Caco-2 (cell line): ENCODE data around the gene DDN. TPM values are rescaled to one million over a fixed set of nuclear protein-coding genes. Genes with fewer than 3 reads are reported as not detected.

ENCODE experiments used
- BruUV-seq: library from RNA; stranded (reverse); fragments of 400-500 nt; replicated peaks from 2 replicates; lab custom pipeline; 2021; lab: Mats Ljungman, UMichigan
- CTCF ChIA-PET: fragments of 300-600 bp; sonication (Branson Sonifier 250); formaldehyde crosslinking; loops from one replicate; lab custom pipeline; 2022; ENCODE audit warnings: antibody characterized with exemption; lab: Charles Lee
- POLR2A ChIA-PET: fragments of 300-600 bp; sonication (Branson Sonifier 250); formaldehyde crosslinking; loops from one replicate; lab custom pipeline; 2022; ENCODE audit warnings: antibody characterized with exemption; lab: Charles Lee
- DNase-seq, 2 experiments: peaks; one replicate each; pipeline versions ENCODE4 v3.0.0 to v3.0.0-alpha.2; 2020 to 2022
- H3K27me3 ChIP-seq: replicated peaks from 2 replicates; pipeline ENCODE4 v1.6.0; 2011; ENCODE audit warnings: low read length; ENCODE audit not compliant: control insufficient read depth, insufficient read depth
- H3K36me3 ChIP-seq: 2 replicates; pipeline ENCODE4 v1.5.1; 2011; ENCODE audit warnings: low read length; ENCODE audit not compliant: control insufficient read depth, insufficient read depth
- H3K4me1 ChIP-seq: fragments of 250-450 bp; sonication (Bioruptor Pico); 2 replicates; pipeline ENCODE4 v1.5.1; 2020; ENCODE audit warnings: mild to moderate bottlenecking
- H3K4me3 ChIP-seq: 2 replicates; pipeline ENCODE4 v1.5.1; 2011; ENCODE audit warnings: low read depth, mild to moderate bottlenecking, control low read depth, low read length
- H3K9me3 ChIP-seq: fragments of 250-450 bp; sonication (Bioruptor Pico); 2 replicates; pipeline ENCODE4 v1.5.1; 2020; ENCODE audit warnings: mild to moderate bottlenecking, moderate library complexity
- H3K27ac Mint-ChIP-seq: one replicate; pipeline ENCODE4 v1.8.0; 2022; ENCODE audit warnings: mixed read lengths; ENCODE audit not compliant: unreplicated experiment
- H3K27me3 Mint-ChIP-seq: one replicate; pipeline ENCODE4 v1.8.0; 2022; ENCODE audit warnings: mixed read lengths; ENCODE audit not compliant: insufficient read depth, unreplicated experiment
- H3K36me3 Mint-ChIP-seq: one replicate; pipeline ENCODE4 v1.8.0; 2022; ENCODE audit warnings: mild to moderate bottlenecking, mixed read lengths; ENCODE audit not compliant: insufficient read depth, unreplicated experiment
- H3K4me1 Mint-ChIP-seq: one replicate; pipeline ENCODE4 v1.8.0; 2022; ENCODE audit warnings: low read depth, mixed read lengths; ENCODE audit not compliant: unreplicated experiment
- H3K4me3 Mint-ChIP-seq: one replicate; pipeline ENCODE4 v1.8.0; 2022; ENCODE audit warnings: mild to moderate bottlenecking, moderate library complexity, mixed read lengths; ENCODE audit not compliant: unreplicated experiment
- H3K9me3 Mint-ChIP-seq: one replicate; pipeline ENCODE4 v1.8.0; 2022; ENCODE audit warnings: mixed read lengths; ENCODE audit not compliant: unreplicated experiment
- intact Hi-C: fragments of 100-400 bp; cut with micrococcal nuclease; formaldehyde crosslinking; loops from one replicate; pipeline ENCODE4 v1.10.0; 2022; ENCODE audit not compliant: unreplicated experiment
- total RNA-seq: library from RNA; stranded (reverse); gene quantifications from 2 replicates; pipeline ENCODE4 v1.2.3, GENCODE V29; 2022
- TF ChIP-seq, protein P1 (sequence below), 2 experiments: fragments of 200-600 bp in 1 of 2; IDR thresholded peaks; 1 replicate in 1 of 2; 2 replicates in 1 of 2; pipeline versions ENCODE4 v1.5.1 to v1.8.0; 2011 to 2022; ENCODE audit warnings: antibody characterized with exemption in 1 of 2, control low read depth in 1 of 2, inconsistent platforms in 1 of 2, low read depth in 1 of 2, low read length in 1 of 2, mild to moderate bottlenecking in 1 of 2, moderate library complexity in 1 of 2; ENCODE audit not compliant: insufficient read depth in 1 of 2, severe bottlenecking in 1 of 2, unreplicated experiment in 1 of 2

DDN gene
- total RNA-seq, 1 experiment from 2014 or later: 1.9 TPM

DNA sequence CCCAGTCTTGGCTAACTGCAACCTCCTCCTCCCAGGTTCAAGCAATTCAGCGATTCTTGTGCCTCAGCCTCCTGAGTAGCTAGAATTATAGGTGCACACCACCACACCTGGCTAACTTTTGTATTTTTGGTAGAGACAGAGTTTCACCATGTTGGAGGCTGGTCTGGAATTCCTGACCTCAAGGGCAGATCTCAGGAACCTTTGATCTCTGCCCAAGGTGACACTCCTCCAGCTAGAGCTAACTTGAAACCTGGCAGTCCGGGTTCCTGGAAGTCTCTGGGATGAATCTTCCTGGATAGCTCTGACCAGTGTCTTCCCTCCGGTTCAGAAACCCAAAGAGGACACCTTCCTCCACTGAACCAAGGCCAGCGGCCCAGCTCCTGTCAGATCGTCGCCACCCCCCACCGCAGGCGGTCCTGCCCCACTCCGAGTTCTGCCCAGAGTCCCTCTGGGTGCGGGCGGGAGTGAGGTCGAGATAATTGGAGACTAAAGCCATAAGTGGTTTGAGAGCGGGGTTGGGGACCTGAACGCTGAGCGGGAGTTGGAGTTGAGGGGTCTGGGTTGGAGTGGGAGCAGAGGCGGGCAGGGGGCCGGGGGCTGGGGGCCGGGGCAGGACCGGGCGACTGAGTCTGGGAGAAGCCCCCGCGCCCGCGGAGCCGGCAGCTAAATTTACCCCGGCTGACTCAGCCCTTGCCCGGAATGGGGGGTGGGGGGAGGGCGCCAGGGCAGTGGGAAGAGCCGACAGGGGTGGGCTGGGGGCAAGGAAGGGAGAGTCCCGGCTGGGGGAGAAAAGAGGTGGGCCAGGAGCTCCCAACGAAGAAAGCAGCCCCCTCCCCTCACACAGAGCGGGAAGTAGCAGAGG is 4.7 kb downstream of the DDN start:
- POLR2A ChIA-PET: interaction anchor here (0.6 kb wide), 1 partner anchor 1248 kb away, joined by 6 read pairs; no protein-coding TSS in a partner anchor

DNA sequence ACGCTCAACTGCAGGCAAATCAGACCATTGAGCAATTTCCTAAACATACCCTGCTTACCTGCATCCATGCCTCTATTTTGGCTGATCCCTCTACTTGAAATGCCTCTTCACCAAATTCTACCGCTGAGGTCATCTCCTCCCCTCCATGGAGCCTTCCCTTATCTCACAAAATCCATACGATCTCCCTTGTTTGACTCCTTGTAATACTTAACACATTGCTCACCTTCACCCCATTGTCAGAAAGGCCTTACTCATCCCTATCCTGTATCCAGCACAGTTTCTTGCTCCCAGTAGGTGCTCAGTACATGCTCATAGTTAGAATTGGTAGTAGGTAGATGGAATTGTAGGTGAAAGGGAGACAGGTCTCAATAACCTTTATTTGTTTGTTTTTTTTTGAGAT is 5.4 kb downstream of the DDN start:
- no peaks in the 10 kb centered on the region for H3K9me3 ChIP-seq
- H3K27me3 Mint-ChIP-seq: peaks cover 6% of the 10 kb centered on the region
- no peak overlapping the region for H3K4me3 ChIP-seq
- H3K9me3 Mint-ChIP-seq: no peaks in the 10 kb centered on the region
- intact Hi-C loops: no loop called here
- ChIA-PET POLR2A (no interaction called here), CTCF (interaction anchor here (0.9 to 6.3 kb wide), 2 partner anchors 13 to 25 kb away, joined by 3 to 90 read pairs; partner anchors contain the start of gene WNT1)
- no peak for DNase-seq
- BruUV-seq: no TSS peak
- no peak overlapping the region for H3K4me3 Mint-ChIP-seq
- H3K27me3 ChIP-seq: no peaks in the 10 kb centered on the region
- H3K4me1 Mint-ChIP-seq: peaks cover 28% of the 10 kb centered on the region
- H3K36me3 ChIP-seq: no peaks in the 10 kb centered on the region
- TF ChIP-seq, protein P1, sequence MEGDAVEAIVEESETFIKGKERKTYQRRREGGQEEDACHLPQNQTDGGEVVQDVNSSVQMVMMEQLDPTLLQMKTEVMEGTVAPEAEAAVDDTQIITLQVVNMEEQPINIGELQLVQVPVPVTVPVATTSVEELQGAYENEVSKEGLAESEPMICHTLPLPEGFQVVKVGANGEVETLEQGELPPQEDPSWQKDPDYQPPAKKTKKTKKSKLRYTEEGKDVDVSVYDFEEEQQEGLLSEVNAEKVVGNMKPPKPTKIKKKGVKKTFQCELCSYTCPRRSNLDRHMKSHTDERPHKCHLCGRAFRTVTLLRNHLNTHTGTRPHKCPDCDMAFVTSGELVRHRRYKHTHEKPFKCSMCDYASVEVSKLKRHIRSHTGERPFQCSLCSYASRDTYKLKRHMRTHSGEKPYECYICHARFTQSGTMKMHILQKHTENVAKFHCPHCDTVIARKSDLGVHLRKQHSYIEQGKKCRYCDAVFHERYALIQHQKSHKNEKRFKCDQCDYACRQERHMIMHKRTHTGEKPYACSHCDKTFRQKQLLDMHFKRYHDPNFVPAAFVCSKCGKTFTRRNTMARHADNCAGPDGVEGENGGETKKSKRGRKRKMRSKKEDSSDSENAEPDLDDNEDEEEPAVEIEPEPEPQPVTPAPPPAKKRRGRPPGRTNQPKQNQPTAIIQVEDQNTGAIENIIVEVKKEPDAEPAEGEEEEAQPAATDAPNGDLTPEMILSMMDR (IDR thresholded peaks at IDR 0.05; ENCODE audit: insufficient read depth in 1 of 2, low read depth in 1 of 2, low read length in 1 of 2, severe bottlenecking in 1 of 2, unreplicated experiment in 1 of 2): no peak
- H3K4me1 ChIP-seq: peaks cover 19% of the 10 kb centered on the region
- peaks cover 1% of the 10 kb centered on the region for H3K36me3 Mint-ChIP-seq
- H3K27ac Mint-ChIP-seq: no peak overlapping the region

More for the DNA sequence above, 4.7 kb downstream of the DDN start:
- H3K36me3 Mint-ChIP-seq: peaks cover 8% of the 10 kb centered on the region
- no peaks in the 10 kb centered on the region for H3K9me3 ChIP-seq
- DNase-seq: no peak
- H3K27me3 Mint-ChIP-seq: peaks cover 3% of the 10 kb centered on the region
- H3K9me3 Mint-ChIP-seq: no peaks in the 10 kb centered on the region
- intact Hi-C loops: loop anchor here (1.0 to 5.0 kb wide), 6 partner anchors 14 to 141 kb away; partner anchors contain the start of gene PRKAG1
- no peaks in the 10 kb centered on the region for H3K36me3 ChIP-seq
- peak overlapping the region; percentile 5 for H3K27ac Mint-ChIP-seq
- H3K4me1 Mint-ChIP-seq: peaks cover 28% of the 10 kb centered on the region
- no peak overlapping the region for H3K4me3 ChIP-seq
- TF ChIP-seq, protein P1 (IDR thresholded peaks at IDR 0.05; ENCODE audit: insufficient read depth in 1 of 2, low read depth in 1 of 2, low read length in 1 of 2, severe bottlenecking in 1 of 2, unreplicated experiment in 1 of 2): no peak
- H3K4me3 Mint-ChIP-seq: peak overlapping the region; percentile 59
- BruUV-seq: no TSS peak
- peaks cover 20% of the 10 kb centered on the region for H3K4me1 ChIP-seq
- H3K27me3 ChIP-seq: no peaks in the 10 kb centered on the region
- CTCF ChIA-PET: interaction anchor here (0.8 to 6.3 kb wide), 4 partner anchors 14 to 116 kb away, joined by 3 to 90 read pairs (median 4); partner anchors contain the start of genes LMBR1L and WNT1

DNA sequence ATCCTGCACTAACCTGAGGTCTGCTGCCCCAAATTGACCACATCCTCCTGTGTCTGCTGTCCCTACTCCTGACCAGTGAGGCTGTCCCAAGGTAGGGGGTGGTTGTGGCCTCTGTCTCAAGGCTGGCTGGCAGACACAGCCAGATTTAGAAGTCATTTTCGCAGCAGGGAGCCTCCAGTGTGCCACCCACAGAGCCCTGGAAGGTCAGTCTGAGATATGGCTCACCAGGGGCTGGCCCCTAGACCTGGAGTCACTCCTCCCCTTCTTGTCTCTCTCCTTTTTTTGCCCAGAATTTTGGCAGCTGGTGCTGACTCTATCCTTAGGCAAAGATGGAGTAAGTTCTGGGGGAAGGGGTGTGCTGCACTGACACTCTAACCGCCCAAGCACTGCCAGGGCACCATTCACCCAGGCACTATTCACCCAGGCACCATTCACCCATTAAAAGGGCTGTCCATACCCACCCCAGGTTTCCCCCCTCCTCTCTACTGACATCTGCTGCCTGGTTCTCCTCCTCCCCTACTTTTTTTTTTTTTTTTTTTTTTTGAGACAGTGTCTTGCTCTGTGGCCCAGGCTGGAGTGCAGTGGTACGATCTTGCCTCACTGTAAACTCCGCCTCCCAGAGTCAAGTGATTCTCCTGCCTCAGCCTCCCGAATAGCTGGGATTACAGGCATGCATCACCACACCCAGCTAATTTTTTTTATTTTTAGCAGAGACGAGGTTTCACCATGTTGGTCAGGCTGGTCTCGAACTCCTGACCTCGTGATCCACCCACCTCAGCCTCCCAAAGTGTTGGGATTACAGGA is 7.7 kb downstream of the DDN start:
- Mint-ChIP-seq H3K9me3 (no peaks in the 10 kb centered on the region), H3K4me1 (peaks cover 23% of the 10 kb centered on the region), H3K36me3 (no peaks in the 10 kb centered on the region), H3K4me3 (no peak overlapping the region), H3K27me3 (peaks cover 6% of the 10 kb centered on the region), H3K27ac (no peak overlapping the region)
- intact Hi-C loops: no loop called here
- Histone ChIP-seq H3K9me3 (no peaks in the 10 kb centered on the region), H3K36me3 (no peaks in the 10 kb centered on the region), H3K27me3 (no peaks in the 10 kb centered on the region), H3K4me3 (no peak overlapping the region), H3K4me1 (peaks cover 19% of the 10 kb centered on the region)
- ChIA-PET POLR2A (no interaction called here), CTCF (interaction anchor here (0.7 to 3.7 kb wide), 3 partner anchors 8 to 19 kb away, joined by 3 to 38 read pairs (median 4); partner anchors contain the start of gene WNT1)
- DNase-seq: no peak
- no TSS peak for BruUV-seq
- TF ChIP-seq, protein P1 (IDR thresholded peaks at IDR 0.05; ENCODE audit: insufficient read depth in 1 of 2, low read depth in 1 of 2, low read length in 1 of 2, severe bottlenecking in 1 of 2, unreplicated experiment in 1 of 2): no peak
